ENCODE measurements around the gene ODAD3. TPM values are rescaled to one million over a fixed set of nuclear protein-coding genes. Genes with fewer than 3 reads are reported as not detected.
"Not testable (repeated sequence)": the region's sequence is repeated elsewhere in the genome, so short reads cannot be mapped to it uniquely, and the experiment has no call there.

Gene ODAD3
- total RNA-seq: 0.78 TPM

- peak; percentile 100 for DNase-seq (ENCODE audit: low spot score)
These were observed at the start of gene ODAD3, which contains the start of gene PRKCSH for GRCh38 chr19:11435057-11435832. ODAD3 (minus strand) TSS chr19:11435121; CDS start chr19:11435016, 105 bp downstream. PRKCSH (plus strand) TSS chr19:11435635; CDS start chr19:11436118, 483 bp downstream.

GRCh38 chr19:11483366-11484111 is 48.6 kb upstream of the ODAD3 start:
- DNase-seq (ENCODE audit: low spot score): no peak

GRCh38 chr19:11482384-11483050 is 47.6 kb upstream of the ODAD3 start:
- DNase-seq (ENCODE audit: low spot score): peak; percentile 80

GRCh38 chr19:11481534-11482383 is 46.8 kb upstream of the ODAD3 start:
- DNase-seq (ENCODE audit: low spot score): peak; percentile 63

GRCh38 chr19:11480715-11481533 is 46.0 kb upstream of the ODAD3 start, which contains the start of gene ELAVL3:
ELAVL3 (minus strand) TSS chr19:11481046; CDS start chr19:11480608, 438 bp downstream.
- no peak for DNase-seq (ENCODE audit: low spot score)

GRCh38 chr19:11479898-11480714 is 45.2 kb upstream of the ODAD3 start:
- no peak for DNase-seq (ENCODE audit: low spot score)

- no peak for DNase-seq (ENCODE audit: low spot score)
These were observed 44.4 kb upstream of the ODAD3 start for GRCh38 chr19:11479090-11479897.

GRCh38 chr19:11478167-11479089 is 43.5 kb upstream of the ODAD3 start:
- DNase-seq (ENCODE audit: low spot score): no peak

- DNase-seq (ENCODE audit: low spot score): no peak
These were observed 40.9 kb upstream of the ODAD3 start for GRCh38 chr19:11475861-11476260.

- not testable (repeated sequence) for DNase-seq (ENCODE audit: low spot score)
These were observed 40.4 kb upstream of the ODAD3 start for GRCh38 chr19:11475343-11475742.

- DNase-seq (ENCODE audit: low spot score): no peak
These were observed 38.8 kb upstream of the ODAD3 start for GRCh38 chr19:11473725-11474124.

GRCh38 chr19:11468266-11468845 is 33.4 kb upstream of the ODAD3 start:
- DNase-seq (ENCODE audit: low spot score): not testable (repeated sequence)

- DNase-seq (ENCODE audit: low spot score): no peak
These were observed 30.7 kb upstream of the ODAD3 start for GRCh38 chr19:11465600-11465999.

GRCh38 chr19:11464333-11465265 is 29.7 kb upstream of the ODAD3 start:
- no peak for DNase-seq (ENCODE audit: low spot score)

GRCh38 chr19:11463391-11463790 is 28.5 kb upstream of the ODAD3 start:
- no peak for DNase-seq (ENCODE audit: low spot score)

- no peak for DNase-seq (ENCODE audit: low spot score)
These were observed 26.5 kb upstream of the ODAD3 start for GRCh38 chr19:11461453-11461852.
